ENCODE data around the gene KRABD2.

DNA sequence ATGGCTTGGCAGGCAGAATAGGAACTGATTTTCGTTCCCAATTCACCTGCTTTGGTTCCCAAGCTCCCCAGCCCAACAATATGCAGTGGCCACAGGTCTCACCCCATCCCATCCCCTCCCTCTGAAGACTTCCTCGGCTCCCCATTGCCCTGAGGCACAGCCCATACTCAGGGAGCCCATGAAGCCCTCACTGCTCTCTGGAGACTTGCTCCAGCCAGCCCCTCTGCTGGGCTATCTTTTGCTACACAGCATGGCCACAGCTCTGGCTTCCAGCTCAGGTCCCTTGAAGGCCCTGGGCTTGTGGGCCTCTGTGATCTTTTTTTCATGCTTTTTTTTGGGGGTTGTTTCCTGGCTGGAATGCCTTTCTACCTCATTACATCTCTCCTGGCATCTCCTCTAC is 29.7 kb upstream of the KRABD2 start:
- TF ChIP-seq CTCF (IDR thresholded peaks at IDR 0.05; ENCODE audit: low read length) (no peak), EZH2 (optimal IDR thresholded peaks at IDR 0.05; ENCODE audit: low read depth, low read length) (no peak), EZH2phosphoT487 (IDR thresholded peaks at IDR 0.05; ENCODE audit: low read length) (no peak)
